HG02885 (cell line): ENCODE results near the gene ARL14EP.

Experiments
- ATAC-seq: cut with Tn5 transposase; IDR thresholded peaks from one replicate; pipeline ENCODE4 v1.9.1; 2021; ENCODE audit warnings: mild to moderate bottlenecking; ENCODE audit not compliant: unreplicated experiment, poor library complexity

The ARL14EP gene

GRCh38 chr11:30326114-30326778 is 3.3 kb downstream of the ARL14EP start:
- ATAC-seq: no peak

DNA sequence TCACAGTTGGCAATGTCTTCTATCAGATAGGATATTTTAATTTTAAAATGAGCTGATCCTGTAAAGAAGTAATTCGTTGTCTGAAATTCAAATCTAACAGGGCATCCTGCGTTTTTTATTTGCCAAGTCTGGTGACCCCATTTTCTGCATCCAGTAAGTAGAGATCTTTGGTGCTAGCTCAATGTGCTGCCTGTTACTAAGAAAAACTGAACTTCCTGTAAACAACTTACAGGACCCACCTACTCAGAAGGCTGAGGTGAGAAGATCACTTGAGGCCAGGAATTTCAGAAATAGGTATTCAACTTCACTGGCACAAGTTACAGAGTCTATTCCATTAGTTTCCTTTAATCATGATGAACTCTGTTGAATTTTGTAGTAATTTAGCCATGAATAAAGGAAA is 4.0 kb downstream of the ARL14EP start:
- no peak for ATAC-seq

DNA sequence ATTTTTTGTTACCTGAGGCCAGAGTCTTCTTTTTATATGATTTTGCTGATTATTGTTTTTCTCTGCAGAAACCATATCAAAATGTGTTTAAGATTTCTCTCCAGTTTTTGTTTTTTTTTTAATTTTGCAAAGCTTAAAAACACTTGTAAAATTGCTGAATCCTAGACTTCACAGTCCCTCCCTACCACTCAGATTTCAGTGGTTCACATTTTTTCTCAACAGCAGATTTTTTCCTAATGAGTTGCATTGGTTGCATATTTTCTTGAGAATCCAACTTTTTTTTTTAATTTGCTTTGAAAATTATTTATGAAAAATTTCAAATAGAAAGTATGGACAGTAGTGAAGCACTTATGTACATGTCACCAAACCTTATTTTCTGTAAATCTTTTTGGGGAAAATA is 5.8 kb downstream of the ARL14EP start:
- ATAC-seq: no peak

GRCh38 chr11:30329150-30329940 is 6.4 kb downstream of the ARL14EP start:
- ATAC-seq: no peak

GRCh38 chr11:30333405-30333804 is 10.5 kb downstream of the ARL14EP start:
- peak; percentile 80 for ATAC-seq

GRCh38 chr11:30342736-30343166 is 19.8 kb downstream of the ARL14EP start:
- peak; percentile 95 for ATAC-seq

- ATAC-seq: peak; percentile 25
Measured at GRCh38 chr11:30344085-30344484, 21.2 kb downstream of the ARL14EP start.

GRCh38 chr11:30345644-30346043 is 22.7 kb downstream of the ARL14EP start:
- no peak for ATAC-seq

DNA sequence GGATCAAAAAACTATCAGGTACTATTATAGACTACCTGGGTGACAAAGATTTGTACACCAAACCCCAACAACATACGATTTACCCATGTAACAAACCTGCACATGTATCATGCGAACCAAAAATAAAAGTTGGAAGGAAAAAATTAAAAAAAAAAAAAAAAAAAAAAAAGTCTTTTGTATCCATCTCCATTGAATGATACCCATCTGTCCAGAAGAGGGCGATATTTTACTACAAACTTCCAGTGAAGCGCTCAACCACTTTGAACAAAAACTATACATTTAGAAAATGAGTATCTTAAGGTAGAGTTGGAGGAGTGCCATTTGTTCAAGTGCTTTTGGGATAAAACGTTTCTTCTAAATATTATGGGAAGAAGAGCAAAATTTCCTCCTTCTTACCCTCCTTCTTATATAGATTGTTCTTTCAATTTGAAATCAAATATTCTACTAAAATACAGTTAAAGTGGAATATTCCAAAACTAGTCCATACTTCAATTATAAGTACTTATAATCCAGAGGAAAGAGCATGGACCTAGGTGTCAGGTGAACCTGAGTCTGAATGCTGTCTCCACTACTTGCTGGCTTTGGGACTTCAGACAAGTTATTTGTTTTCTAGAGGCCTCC is 23.3 kb downstream of the ARL14EP start:
- no peak for ATAC-seq

DNA sequence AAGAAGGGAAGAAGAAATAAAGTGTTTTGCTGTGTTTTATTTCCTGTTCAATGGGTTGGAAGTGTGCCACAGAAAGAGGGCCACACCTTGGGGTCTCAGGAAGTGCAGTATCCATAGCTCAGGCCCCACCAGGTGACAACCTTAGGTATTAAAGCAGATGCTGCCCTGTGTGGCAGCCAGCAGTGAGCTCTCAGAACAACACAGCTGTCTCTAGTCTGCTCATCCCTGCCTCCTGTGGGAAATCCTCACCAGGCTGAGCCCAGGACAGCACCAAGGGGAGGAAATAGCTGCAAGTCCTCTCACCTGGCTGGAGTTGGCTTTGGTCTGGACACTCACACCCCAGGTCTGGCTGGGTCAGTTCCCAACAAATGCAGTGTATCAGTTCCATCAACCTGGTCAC is 25.1 kb downstream of the ARL14EP start:
- ATAC-seq: no peak

- no peak for ATAC-seq
Measured at GRCh38 chr11:30349885-30350284, 27.0 kb downstream of the ARL14EP start.

- ATAC-seq: no peak
Measured at GRCh38 chr11:30350384-30350783, 27.5 kb downstream of the ARL14EP start.

DNA sequence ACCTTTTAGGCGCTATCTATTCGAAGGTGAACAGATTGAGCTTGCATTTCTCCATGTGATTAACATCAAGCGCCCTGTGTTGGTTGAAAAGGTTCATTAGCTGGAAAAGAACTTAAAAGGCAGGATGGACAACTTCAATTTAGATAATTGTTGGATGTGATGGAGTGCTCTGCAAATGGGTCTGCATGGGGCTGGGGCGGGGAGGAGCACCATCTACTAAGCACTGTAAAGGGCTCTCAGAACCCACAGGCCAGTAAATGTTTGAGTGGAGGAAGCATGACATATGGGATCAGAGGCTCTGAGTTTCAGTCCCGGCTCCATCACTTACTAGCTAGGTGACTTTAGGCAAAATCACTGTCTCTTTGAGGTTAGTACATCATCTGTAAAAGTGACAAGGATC is 28.2 kb downstream of the ARL14EP start:
- ATAC-seq: no peak

GRCh38 chr11:30356391-30356790 is 33.5 kb downstream of the ARL14EP start:
- no peak for ATAC-seq

- no peak for ATAC-seq
Measured at GRCh38 chr11:30357872-30358271, 35.0 kb downstream of the ARL14EP start.

- ATAC-seq: no peak
Measured at GRCh38 chr11:30358536-30358935, 35.6 kb downstream of the ARL14EP start.

- no peak for ATAC-seq
Measured at GRCh38 chr11:30360741-30361140, 37.8 kb downstream of the ARL14EP start.

- no peak for ATAC-seq
Measured at GRCh38 chr11:30364139-30364836, 41.4 kb downstream of the ARL14EP start.

DNA sequence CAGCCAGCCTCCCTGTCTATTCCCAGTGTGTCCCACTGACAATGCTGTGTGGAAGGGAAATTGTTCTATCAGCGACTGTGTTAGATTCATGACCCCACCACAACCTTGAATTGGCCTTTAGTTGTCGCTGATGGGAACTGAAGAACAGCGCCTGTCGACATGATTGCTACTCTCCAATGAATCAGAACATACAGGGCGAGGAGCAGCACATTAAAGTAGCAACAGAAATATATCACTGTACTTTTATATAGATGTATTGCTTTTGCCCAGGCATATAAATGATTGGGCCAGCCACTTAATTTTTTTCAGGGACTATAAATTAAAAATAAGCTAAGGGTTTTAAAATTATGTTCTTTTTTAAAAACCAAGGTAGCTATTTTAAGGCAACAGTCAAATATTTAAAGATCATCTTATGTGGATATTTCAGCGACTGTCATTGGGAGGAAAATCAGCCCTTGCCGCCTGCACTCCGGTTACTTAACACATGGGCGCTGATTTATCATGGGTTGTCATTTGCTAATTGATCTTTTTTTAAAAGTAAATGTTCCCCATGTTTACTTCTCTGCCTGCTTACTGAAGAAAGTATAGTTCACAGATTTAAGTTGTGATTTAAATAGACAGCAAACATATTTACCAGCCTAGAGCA is 42.1 kb downstream of the ARL14EP start:
- ATAC-seq: no peak

DNA sequence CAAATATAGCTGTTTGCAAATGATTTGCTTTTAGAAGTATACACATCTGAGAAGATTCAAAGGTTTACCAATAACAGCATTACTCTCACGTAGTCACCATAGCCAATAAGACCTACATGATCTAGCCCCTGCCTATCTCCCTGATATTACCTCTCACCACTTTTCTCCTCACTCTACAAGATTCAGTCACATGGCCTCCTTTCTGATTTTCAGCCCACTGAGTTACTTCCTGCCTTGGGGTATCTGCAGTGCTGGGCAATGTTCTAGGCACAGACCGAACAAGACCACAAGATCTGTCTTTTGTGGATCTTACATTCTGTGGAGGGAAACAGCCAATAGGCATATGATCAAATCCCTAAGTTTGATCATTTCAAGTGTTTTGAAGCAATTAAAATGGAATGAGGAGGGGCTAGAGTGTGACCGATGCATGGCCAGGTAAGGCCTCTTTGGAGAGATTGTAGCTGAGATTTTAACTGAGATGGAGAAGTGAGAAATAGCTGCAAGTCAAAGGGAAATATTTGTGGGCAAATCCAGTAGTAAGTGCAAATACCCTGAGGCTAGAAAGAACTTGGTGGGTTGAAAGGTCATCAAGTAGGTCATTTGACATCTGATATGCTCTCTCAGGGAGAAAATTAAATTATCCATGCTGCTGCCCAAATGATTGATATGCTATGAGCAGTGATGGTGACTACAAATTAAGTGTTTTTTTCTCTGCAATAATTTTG is 43.1 kb downstream of the ARL14EP start:
- ATAC-seq: no peak
